ENCODE data around the gene CCNB2.

Gene CCNB2

DNA sequence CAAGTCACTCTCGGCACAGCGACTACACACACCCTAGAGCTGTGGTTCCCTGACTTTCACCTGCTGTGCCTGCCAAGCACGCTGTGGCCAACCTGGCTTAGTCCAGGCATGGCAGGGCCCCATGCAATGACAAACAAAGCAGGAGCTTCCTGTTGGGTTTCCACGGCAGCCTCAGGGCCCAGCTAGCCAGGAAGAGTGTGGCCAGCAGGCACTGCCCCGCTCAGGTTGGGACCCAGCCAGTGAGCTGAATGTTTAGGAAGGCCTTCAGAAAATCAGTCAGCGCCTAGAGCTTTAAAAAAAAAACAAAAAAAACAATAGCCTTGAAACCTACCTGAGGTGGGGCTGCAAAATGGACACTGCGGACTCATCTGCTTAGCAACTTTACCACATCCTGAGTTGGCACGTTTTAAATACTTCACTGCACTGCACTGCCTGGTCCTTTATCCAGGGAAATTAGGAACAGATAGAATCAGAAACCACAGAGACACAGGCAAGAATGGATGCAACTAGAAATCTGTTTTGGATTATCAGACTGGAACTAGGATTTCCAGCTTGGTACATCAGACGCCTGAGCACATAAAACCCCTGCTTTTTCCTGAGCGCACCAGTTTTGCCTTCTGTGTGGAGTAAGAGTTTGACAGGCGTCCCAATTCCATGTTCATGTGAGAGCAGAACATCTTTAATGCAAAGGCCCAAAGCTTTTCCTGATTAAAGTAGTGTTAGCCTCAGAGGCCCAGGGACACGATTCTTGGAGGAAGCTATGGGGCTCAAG lies 65.5 kb downstream of the CCNB2 start:
- TF ChIP-seq, protein P1, sequence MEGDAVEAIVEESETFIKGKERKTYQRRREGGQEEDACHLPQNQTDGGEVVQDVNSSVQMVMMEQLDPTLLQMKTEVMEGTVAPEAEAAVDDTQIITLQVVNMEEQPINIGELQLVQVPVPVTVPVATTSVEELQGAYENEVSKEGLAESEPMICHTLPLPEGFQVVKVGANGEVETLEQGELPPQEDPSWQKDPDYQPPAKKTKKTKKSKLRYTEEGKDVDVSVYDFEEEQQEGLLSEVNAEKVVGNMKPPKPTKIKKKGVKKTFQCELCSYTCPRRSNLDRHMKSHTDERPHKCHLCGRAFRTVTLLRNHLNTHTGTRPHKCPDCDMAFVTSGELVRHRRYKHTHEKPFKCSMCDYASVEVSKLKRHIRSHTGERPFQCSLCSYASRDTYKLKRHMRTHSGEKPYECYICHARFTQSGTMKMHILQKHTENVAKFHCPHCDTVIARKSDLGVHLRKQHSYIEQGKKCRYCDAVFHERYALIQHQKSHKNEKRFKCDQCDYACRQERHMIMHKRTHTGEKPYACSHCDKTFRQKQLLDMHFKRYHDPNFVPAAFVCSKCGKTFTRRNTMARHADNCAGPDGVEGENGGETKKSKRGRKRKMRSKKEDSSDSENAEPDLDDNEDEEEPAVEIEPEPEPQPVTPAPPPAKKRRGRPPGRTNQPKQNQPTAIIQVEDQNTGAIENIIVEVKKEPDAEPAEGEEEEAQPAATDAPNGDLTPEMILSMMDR (IDR thresholded peaks at IDR 0.05; ENCODE audit: low read depth, low read length, missing control alignments): no peak
- H3K4me3 ChIP-seq (ENCODE audit: low read depth, low read length): no peak overlapping the region
- DNase-seq (ENCODE audit: low read depth): no peak

DNA sequence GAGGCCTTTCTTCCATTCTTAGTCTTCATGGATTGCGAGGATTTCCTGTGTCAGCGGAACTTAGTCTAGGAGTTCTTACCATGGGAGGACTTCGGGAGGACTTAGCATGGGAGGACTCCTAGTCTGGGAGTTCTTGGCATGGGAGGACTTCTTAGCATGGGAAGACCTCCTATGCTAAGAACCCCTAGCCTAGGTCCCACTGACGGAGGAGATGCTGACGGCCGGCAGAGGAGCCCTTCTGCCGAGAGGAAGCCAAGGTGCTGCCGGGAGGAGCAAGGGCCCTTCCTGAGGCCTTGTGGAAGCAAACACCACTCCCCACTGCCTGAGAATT lies 66.1 kb downstream of the CCNB2 start:
- DNase-seq (ENCODE audit: low read depth): no peak
- TF ChIP-seq, protein P1 (IDR thresholded peaks at IDR 0.05; ENCODE audit: low read depth, low read length, missing control alignments): no peak
- H3K4me3 ChIP-seq (ENCODE audit: low read depth, low read length): no peak overlapping the region

DNA sequence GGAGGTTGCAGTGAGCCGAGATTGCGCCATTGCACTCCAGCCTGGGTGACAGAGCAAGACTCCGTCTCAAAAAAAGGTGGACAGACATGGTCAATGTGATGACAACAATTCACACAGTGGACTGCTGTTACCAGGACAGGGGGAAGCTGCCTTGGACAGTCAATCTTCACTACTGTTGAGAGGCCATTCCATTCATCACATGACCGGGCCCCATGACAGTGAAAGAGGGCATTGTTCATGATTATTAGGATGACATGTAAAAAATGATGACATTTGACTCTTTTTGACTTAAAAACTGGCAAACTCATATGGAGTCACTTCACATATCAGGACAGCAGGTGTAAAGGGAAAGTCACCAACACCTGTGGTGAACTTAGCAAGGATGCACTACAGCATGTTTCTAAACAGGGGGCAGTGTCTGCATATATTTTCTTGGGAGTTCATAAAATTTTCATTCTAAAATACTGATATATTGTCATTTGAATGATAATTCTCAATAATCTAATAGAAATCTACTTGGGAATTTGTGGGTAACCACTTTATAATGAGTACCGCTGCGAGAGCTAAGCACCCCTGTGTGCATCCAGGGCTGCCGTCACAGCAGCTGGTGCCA lies 67.4 kb downstream of the CCNB2 start:
- TF ChIP-seq, protein P1 (IDR thresholded peaks at IDR 0.05; ENCODE audit: low read depth, low read length, missing control alignments): no peak
- H3K4me3 ChIP-seq (ENCODE audit: low read depth, low read length): no peak overlapping the region
- no peak for DNase-seq (ENCODE audit: low read depth)

GRCh38 chr15:59173194-59173593 lies 68.2 kb downstream of the CCNB2 start:
- H3K4me3 ChIP-seq (ENCODE audit: low read depth, low read length): no peak overlapping the region
- DNase-seq (ENCODE audit: low read depth): no peak
- TF ChIP-seq, protein P1 (IDR thresholded peaks at IDR 0.05; ENCODE audit: low read depth, low read length, missing control alignments): no peak

GRCh38 chr15:59174151-59174834 lies 69.3 kb downstream of the CCNB2 start:
- TF ChIP-seq, protein P1 (IDR thresholded peaks at IDR 0.05; ENCODE audit: low read depth, low read length, missing control alignments): no peak
- no peak overlapping the region for H3K4me3 ChIP-seq (ENCODE audit: low read depth, low read length)
- no peak for DNase-seq (ENCODE audit: low read depth)
